Measurements from ENCODE around the gene NT5C2. TPM values are rescaled to one million over a fixed set of nuclear protein-coding genes. Genes with fewer than 3 reads are reported as not detected.

Gene NT5C2
- total and polyA plus RNA-seq, 2 of the 4 experiments (the other 2 are of a cell fraction) = 60.0 to 65.1 TPM

- H3K27ac ChIP-seq (ENCODE audit: insufficient read depth, low read length) = no peak overlapping the region
- peaks cover 15% of the 10 kb centered on the region for H3K4me1 ChIP-seq (ENCODE audit: control insufficient read depth, insufficient read depth, low read length)
- peaks cover 16% of the 10 kb centered on the region; the same call in 1 of the 2 replicates for H4K20me1 ChIP-seq (ENCODE audit: insufficient read depth, low read length)
- no peak overlapping the region for H2AK9ac ChIP-seq (replicated peaks; ENCODE audit: low read depth, low read length, poor library complexity)
- H4K8ac ChIP-seq (ENCODE audit: low read depth in 2 of 2, low read length in 2 of 2) = no peak overlapping the region
- no peaks in the 10 kb centered on the region for H3K27me3 ChIP-seq (ENCODE audit: control insufficient read depth, insufficient read depth, low read length)
- no peaks in the 10 kb centered on the region for H3K9me3 ChIP-seq (ENCODE audit: control insufficient read depth, insufficient read depth, low read length)
- no peak overlapping the region for H3K18ac ChIP-seq (ENCODE audit: low read depth, low read length)
- peaks cover 57% of the 10 kb centered on the region for H3K36me3 ChIP-seq (ENCODE audit: control insufficient read depth, insufficient read depth, low read length)
- dilution Hi-C loops (cut with HindIII; ENCODE audit: low sequenced_read_pairs, unreplicated experiment) = no loop called here
- no peak overlapping the region for H3K23ac ChIP-seq (ENCODE audit: low read depth, low read length)
- H3K9ac ChIP-seq (ENCODE audit: low read depth, low read length) = no peak overlapping the region
- H4K5ac ChIP-seq (ENCODE audit: low read depth, low read length) = no peak overlapping the region
- no peak overlapping the region for H2AFZ ChIP-seq (replicated peaks; ENCODE audit: low read length, poor library complexity)
- 86% methylated on average over 4 of the region's 10 CpGs; no CpG with 5 or more reads in 1 of the 2 experiments for WGBS, 2 experiments (ENCODE audit: extremely low coverage in 2 of 2, insufficient read length in 1 of 2)
- no peak overlapping the region for H2AK5ac ChIP-seq (ENCODE audit: low read depth, low read length)
- no peak overlapping the region for H4K91ac ChIP-seq (ENCODE audit: insufficient read depth, low read depth, low read length)
- H3K4ac ChIP-seq (ENCODE audit: low read depth, low read length) = no peak overlapping the region
- no peak overlapping the region for H2BK15ac ChIP-seq (ENCODE audit: low read depth, low read length)
- H2BK5ac ChIP-seq (ENCODE audit: low read depth, low read length, poor library complexity, severe bottlenecking) = no peak overlapping the region
- CTCF ChIA-PET = interaction anchor here (0.9 kb wide), 1 partner anchor 53 kb away, joined by 4 read pairs; no protein-coding TSS in a partner anchor
- intact Hi-C loops (cut with micrococcal nuclease) = no loop called here
- no peak overlapping the region for H3K14ac ChIP-seq (replicated peaks; ENCODE audit: low read depth, low read length)
- no TSS peak for BruUV-seq (replicated peaks)
- no peak for TF ChIP-seq CEBPB (IDR thresholded peaks at IDR 0.05; ENCODE audit: low read depth, low read length)
- TF ChIP-seq RCOR1 (IDR thresholded peaks at IDR 0.05; ENCODE audit: insufficient replicate concordance, low read length) = no peak
- TF ChIP-seq CTCF (conservative IDR thresholded peaks at IDR 0.05; ENCODE audit: low read depth, low read length) = no peak
- TF ChIP-seq POLR2A (IDR thresholded peaks at IDR 0.05; ENCODE audit: low read depth, low read length) = no peak
- no peak for TF ChIP-seq FOS (IDR thresholded peaks at IDR 0.05; ENCODE audit: low read depth, low read length)
- TF ChIP-seq RFX5 (IDR thresholded peaks at IDR 0.05; ENCODE audit: low read depth, low read length) = no peak
- no peak for TF ChIP-seq NFE2L2 (IDR thresholded peaks at IDR 0.05; ENCODE audit: low read depth, low read length)
- TF ChIP-seq BHLHE40 (IDR thresholded peaks at IDR 0.05; ENCODE audit: low read depth, low read length) = no peak
- TF ChIP-seq MAZ (IDR thresholded peaks at IDR 0.05; ENCODE audit: borderline replicate concordance, low read depth, low read length) = no peak
- TF ChIP-seq CHD1 (IDR thresholded peaks at IDR 0.05; ENCODE audit: low read depth, low read length) = no peak
- no peak for TF ChIP-seq RAD21 (IDR thresholded peaks at IDR 0.05; ENCODE audit: low read length)
- TF ChIP-seq MXI1 (IDR thresholded peaks at IDR 0.05; ENCODE audit: borderline replicate concordance, low read depth, low read length) = no peak
- TF ChIP-seq SMC3 (IDR thresholded peaks at IDR 0.05; ENCODE audit: low read depth, low read length) = no peak
- no peak for TF ChIP-seq MAFK (IDR thresholded peaks at IDR 0.05; ENCODE audit: low read depth, low read length)
- TF ChIP-seq ELK1 (IDR thresholded peaks at IDR 0.05; ENCODE audit: borderline replicate concordance, low read depth, low read length) = no peak
- peaks cover 3 to 31% of the 10 kb centered on the region in 2 experiments; a peak in 3 of 4 replicates for H3K79me1 ChIP-seq (ENCODE audit: low read depth in 1 of 2, low read length in 2 of 2)
- in situ Hi-C loops (cut with MboI; ENCODE audit: low sequenced_read_pairs) = loop anchor here (10.0 kb wide), 1 partner anchor 155 kb away; the partner anchor contains the start of gene RPEL1
- peaks cover 17% of the 10 kb centered on the region for H3K9me1 ChIP-seq (ENCODE audit: insufficient read depth, low read length)
- no peak for DNase-seq
- no peak overlapping the region for H2BK20ac ChIP-seq (ENCODE audit: low read depth, low read length)
- ATAC-seq (ENCODE audit: low read depth) = no peak
- no peak overlapping the region for H3K4me2 ChIP-seq (ENCODE audit: low read depth, low read length)
- H3K56ac ChIP-seq (ENCODE audit: extremely low read depth, insufficient read depth, low read length) = no peak overlapping the region
- POLR2A ChIA-PET (ENCODE audit: unreplicated experiment) = no interaction called here
- no peak overlapping the region for H3K4me3 ChIP-seq (ENCODE audit: insufficient read depth, low read depth, low read length)
- H2BK120ac ChIP-seq (ENCODE audit: low read depth, low read length) = no peak overlapping the region
Observed at GRCh38 chr10:103089493-103089892, 103.6 kb downstream of the NT5C2 start.

All from IMR-90 (cell line).